ENCODE results near the gene C4BPA.

Gene C4BPA

DNA sequence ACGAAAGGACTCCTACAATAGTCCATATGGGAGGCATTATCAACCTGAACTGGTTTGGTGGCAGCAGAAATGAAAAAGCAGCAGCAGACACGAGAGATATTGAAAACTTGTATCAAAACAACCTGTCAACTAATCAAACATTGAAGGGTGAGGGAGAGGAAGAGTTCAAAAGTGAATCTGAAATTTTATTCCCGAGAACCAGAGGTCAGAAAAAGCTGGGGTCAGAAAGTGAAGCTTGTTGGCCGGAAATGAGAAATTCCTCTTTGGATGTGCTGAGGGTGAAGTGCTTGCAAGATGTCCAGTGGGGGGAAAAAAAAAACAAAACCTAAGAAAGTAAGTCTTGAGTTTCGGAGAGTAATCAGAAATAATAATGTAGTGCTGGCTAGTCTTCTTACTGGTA is 1.9 kb upstream of the C4BPA start:
- TF ChIP-seq, protein P1, sequence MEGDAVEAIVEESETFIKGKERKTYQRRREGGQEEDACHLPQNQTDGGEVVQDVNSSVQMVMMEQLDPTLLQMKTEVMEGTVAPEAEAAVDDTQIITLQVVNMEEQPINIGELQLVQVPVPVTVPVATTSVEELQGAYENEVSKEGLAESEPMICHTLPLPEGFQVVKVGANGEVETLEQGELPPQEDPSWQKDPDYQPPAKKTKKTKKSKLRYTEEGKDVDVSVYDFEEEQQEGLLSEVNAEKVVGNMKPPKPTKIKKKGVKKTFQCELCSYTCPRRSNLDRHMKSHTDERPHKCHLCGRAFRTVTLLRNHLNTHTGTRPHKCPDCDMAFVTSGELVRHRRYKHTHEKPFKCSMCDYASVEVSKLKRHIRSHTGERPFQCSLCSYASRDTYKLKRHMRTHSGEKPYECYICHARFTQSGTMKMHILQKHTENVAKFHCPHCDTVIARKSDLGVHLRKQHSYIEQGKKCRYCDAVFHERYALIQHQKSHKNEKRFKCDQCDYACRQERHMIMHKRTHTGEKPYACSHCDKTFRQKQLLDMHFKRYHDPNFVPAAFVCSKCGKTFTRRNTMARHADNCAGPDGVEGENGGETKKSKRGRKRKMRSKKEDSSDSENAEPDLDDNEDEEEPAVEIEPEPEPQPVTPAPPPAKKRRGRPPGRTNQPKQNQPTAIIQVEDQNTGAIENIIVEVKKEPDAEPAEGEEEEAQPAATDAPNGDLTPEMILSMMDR (IDR thresholded peaks at IDR 0.05), result no peak
- H3K27me3 Mint-ChIP-seq (ENCODE audit: low read depth, poor library complexity), result peaks cover 11% of the 10 kb centered on the region
- peaks cover 11% of the 10 kb centered on the region for H3K9me3 Mint-ChIP-seq
- H3K36me3 Mint-ChIP-seq (ENCODE audit: low read depth), result no peaks in the 10 kb centered on the region
- H3K4me1 Mint-ChIP-seq, result no peaks in the 10 kb centered on the region
- H3K4me3 Mint-ChIP-seq, result no peak overlapping the region
- no peak overlapping the region for H3K27ac Mint-ChIP-seq
- DNase-seq, result no peak

- TF ChIP-seq, protein P1 (IDR thresholded peaks at IDR 0.05), result no peak
- peaks cover 10% of the 10 kb centered on the region for H3K9me3 Mint-ChIP-seq
- no peaks in the 10 kb centered on the region for H3K36me3 Mint-ChIP-seq (ENCODE audit: low read depth)
- no peak for DNase-seq
- no peak overlapping the region for H3K27ac Mint-ChIP-seq
- peaks cover 2% of the 10 kb centered on the region for H3K4me1 Mint-ChIP-seq
- H3K4me3 Mint-ChIP-seq, result no peak overlapping the region
- H3K27me3 Mint-ChIP-seq (ENCODE audit: low read depth, poor library complexity), result peaks cover 11% of the 10 kb centered on the region
Observed at GRCh38 chr1:207102659-207103058, 1.4 kb upstream of the C4BPA start.

DNA sequence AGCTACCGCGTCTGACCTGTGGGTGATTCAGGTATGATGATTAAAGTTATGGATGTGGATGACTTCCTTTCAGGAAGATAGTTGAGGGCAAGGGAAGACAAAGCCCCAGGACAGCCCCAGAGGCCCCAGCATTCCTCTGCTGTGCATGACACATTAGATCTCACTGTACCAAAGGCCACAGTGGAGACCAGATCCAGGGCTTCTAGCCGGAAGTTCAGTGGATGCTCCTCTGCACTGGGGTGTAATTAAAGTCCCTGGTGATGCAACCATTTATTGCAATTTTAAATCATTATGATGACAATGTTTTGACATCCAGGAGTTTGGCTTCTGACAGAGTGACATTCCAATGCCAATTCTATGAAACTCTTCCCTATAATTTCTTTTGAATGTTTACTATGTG is 5.0 kb downstream of the C4BPA start:
- H3K27me3 Mint-ChIP-seq (ENCODE audit: low read depth, poor library complexity), result peaks cover 4% of the 10 kb centered on the region
- no peak for DNase-seq
- TF ChIP-seq, protein P1 (IDR thresholded peaks at IDR 0.05), result no peak
- no peaks in the 10 kb centered on the region for H3K9me3 Mint-ChIP-seq
- H3K27ac Mint-ChIP-seq, result no peak overlapping the region
- peaks cover 10% of the 10 kb centered on the region for H3K4me1 Mint-ChIP-seq
- H3K4me3 Mint-ChIP-seq, result no peak overlapping the region
- H3K36me3 Mint-ChIP-seq (ENCODE audit: low read depth), result no peaks in the 10 kb centered on the region

DNA sequence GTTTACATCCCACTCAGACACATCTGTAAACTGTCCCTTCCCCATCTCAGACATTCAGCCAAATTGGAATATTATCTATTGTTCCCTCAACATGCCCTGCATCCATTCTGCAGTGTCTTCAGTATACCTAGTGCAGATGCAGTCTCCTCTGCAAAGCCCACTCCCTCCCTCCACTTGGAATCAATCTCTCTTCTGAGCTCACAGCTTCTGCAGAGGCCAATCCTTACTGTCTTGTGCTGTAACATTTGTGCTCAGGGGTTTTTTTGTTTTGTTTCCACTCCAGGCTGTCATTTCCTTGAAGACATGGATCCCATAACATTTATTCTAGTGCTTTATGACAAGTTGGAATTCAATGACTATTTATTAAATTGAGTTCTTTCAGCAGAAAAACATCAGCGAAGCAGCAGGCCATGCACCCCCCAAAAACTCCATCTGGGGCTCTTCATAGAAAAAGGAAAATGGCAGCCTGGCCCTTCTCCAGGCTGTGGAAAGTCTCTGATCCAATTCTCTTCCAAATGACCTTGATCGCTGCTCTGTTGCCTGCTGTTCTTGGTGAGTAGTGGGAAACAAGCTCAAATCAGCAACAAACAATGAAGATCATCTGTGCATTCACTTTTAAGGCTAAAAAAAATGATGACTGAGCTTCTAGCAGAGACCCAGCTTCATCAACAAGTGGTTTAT is 8.7 kb downstream of the C4BPA start:
- no peaks in the 10 kb centered on the region for H3K27me3 Mint-ChIP-seq (ENCODE audit: low read depth, poor library complexity)
- H3K4me3 Mint-ChIP-seq, result no peak overlapping the region
- TF ChIP-seq, protein P1 (IDR thresholded peaks at IDR 0.05), result no peak
- H3K27ac Mint-ChIP-seq, result no peak overlapping the region
- no peaks in the 10 kb centered on the region for H3K9me3 Mint-ChIP-seq
- H3K36me3 Mint-ChIP-seq (ENCODE audit: low read depth), result no peaks in the 10 kb centered on the region
- DNase-seq, result no peak
- peaks cover 7% of the 10 kb centered on the region for H3K4me1 Mint-ChIP-seq

- no peak for DNase-seq
- Mint-ChIP-seq H3K36me3 (ENCODE audit: low read depth) (no peaks in the 10 kb centered on the region), H3K27me3 (ENCODE audit: low read depth, poor library complexity) (no peaks in the 10 kb centered on the region), H3K4me3 (no peak overlapping the region), H3K9me3 (no peaks in the 10 kb centered on the region), H3K4me1 (no peaks in the 10 kb centered on the region), H3K27ac (no peak overlapping the region)
- TF ChIP-seq, protein P1 (IDR thresholded peaks at IDR 0.05), result no peak
Observed at GRCh38 chr1:207115269-207115668, 11.2 kb downstream of the C4BPA start.

DNA sequence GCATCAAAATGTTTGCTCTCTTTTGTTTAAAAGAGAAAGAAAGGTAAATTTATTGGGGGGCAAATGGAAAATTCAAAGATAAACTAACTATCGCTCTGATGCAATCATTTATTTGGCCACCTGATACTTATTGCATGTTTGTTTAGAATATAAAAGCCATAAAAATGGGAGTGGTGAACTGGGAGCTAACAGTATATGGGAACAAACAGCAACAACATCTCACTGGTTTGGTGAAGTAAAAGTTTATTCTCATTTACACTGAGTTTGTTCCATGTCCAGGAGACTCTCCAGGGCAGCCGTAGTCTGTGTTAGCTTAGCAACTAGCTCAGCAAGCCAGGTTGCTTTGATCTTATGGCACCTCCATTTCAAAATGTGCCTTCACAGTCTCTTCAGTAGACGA is 20.4 kb downstream of the C4BPA start:
- peaks cover 3% of the 10 kb centered on the region for H3K27me3 Mint-ChIP-seq (ENCODE audit: low read depth, poor library complexity)
- H3K27ac Mint-ChIP-seq, result no peak overlapping the region
- DNase-seq, result no peak
- H3K9me3 Mint-ChIP-seq, result peaks cover 33% of the 10 kb centered on the region
- no peaks in the 10 kb centered on the region for H3K4me1 Mint-ChIP-seq
- H3K4me3 Mint-ChIP-seq, result no peak overlapping the region
- TF ChIP-seq, protein P1 (IDR thresholded peaks at IDR 0.05), result no peak
- H3K36me3 Mint-ChIP-seq (ENCODE audit: low read depth), result peaks cover 13% of the 10 kb centered on the region
